ENCODE data around the gene ANKS1B. TPM values are rescaled to one million over a fixed set of nuclear protein-coding genes. Genes with fewer than 3 reads are reported as not detected.

Gene ANKS1B
- total RNA-seq, 1 donor from 2014 or later: 2.4 TPM

DNA sequence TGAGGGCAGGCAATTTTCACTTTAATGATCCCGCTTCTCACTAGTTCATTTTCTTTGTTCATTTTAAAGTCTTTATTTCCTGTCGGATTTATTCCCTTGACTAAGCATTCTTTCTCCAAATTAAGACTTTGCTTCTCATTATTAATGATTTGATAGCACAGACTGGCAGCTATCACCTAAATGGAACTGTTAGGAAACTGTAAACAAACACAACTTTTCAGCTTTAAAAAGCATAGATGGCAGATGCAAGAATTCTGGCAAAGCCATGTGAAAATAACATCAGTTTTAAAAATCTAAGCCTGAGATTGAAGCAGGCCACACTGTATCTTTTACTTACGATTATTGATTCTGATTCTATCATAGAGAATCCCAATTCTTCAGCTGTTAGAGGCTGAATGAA lies 225.7 kb downstream of the ANKS1B start:
- no peaks in the 10 kb centered on the region for H3K27me3 Mint-ChIP-seq (ENCODE audit: low read depth, unreplicated experiment)
- TF ChIP-seq, protein P1, sequence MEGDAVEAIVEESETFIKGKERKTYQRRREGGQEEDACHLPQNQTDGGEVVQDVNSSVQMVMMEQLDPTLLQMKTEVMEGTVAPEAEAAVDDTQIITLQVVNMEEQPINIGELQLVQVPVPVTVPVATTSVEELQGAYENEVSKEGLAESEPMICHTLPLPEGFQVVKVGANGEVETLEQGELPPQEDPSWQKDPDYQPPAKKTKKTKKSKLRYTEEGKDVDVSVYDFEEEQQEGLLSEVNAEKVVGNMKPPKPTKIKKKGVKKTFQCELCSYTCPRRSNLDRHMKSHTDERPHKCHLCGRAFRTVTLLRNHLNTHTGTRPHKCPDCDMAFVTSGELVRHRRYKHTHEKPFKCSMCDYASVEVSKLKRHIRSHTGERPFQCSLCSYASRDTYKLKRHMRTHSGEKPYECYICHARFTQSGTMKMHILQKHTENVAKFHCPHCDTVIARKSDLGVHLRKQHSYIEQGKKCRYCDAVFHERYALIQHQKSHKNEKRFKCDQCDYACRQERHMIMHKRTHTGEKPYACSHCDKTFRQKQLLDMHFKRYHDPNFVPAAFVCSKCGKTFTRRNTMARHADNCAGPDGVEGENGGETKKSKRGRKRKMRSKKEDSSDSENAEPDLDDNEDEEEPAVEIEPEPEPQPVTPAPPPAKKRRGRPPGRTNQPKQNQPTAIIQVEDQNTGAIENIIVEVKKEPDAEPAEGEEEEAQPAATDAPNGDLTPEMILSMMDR (IDR thresholded peaks at IDR 0.05; ENCODE audit: insufficient read depth, low read depth, low read length): no peak
- TF ChIP-seq EZH2 (IDR thresholded peaks at IDR 0.05; ENCODE audit: insufficient read depth, low read length): no peak
- H3K9me3 Mint-ChIP-seq (ENCODE audit: unreplicated experiment): no peaks in the 10 kb centered on the region

DNA sequence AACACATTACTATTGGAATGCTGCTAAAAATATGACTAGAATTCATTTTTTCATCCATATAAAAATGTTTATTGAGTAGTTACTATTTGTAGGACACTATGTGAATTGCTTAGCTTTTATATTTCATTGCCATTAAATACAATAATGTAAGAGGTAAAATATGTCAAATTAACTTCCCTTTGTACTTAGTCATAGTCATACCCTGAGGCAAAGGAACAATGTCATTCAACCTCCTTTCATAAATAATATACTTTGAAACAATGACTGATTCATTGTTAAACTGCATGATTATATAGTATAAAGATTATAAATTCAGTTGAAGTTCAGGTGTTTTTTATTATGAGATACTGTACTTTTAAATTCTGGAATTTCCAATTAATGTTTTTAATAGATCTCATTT lies 232.0 kb downstream of the ANKS1B start:
- Histone ChIP-seq H3K9me3 (ENCODE audit: insufficient read depth, low read depth, low read length) (no peaks in the 10 kb centered on the region), H3K4me1 (ENCODE audit: insufficient read depth, low read length) (no peaks in the 10 kb centered on the region), H3K9ac (ENCODE audit: low read length) (no peak overlapping the region), H3K79me2 (ENCODE audit: insufficient read depth, low read length) (no peaks in the 10 kb centered on the region), H3K36me3 (ENCODE audit: insufficient read depth, low read length) (no peaks in the 10 kb centered on the region), H4K20me1 (ENCODE audit: insufficient read depth, low read length) (no peaks in the 10 kb centered on the region), H3K27ac (ENCODE audit: low read depth, low read length) (no peak overlapping the region), H2AFZ (ENCODE audit: low read depth, low read length) (no peak overlapping the region), H3K27me3 (ENCODE audit: insufficient read depth, low read length) (no peaks in the 10 kb centered on the region), H3K4me2 (ENCODE audit: low read length) (no peak overlapping the region), H3K4me3 (ENCODE audit: insufficient read depth, low read depth, low read length) (no peak overlapping the region)
- Mint-ChIP-seq H3K27me3 (ENCODE audit: low read depth, unreplicated experiment) (no peaks in the 10 kb centered on the region), H3K27ac (ENCODE audit: unreplicated experiment) (no peak overlapping the region), H3K36me3 (ENCODE audit: low read depth, unreplicated experiment) (no peaks in the 10 kb centered on the region), H3K4me1 (ENCODE audit: low read depth, unreplicated experiment) (no peaks in the 10 kb centered on the region), H3K4me3 (ENCODE audit: unreplicated experiment) (no peak overlapping the region), H3K9me3 (ENCODE audit: unreplicated experiment) (no peaks in the 10 kb centered on the region)
- DNase-seq (ENCODE audit: low read depth) (no peak), FAIRE-seq (no peak)
- TF ChIP-seq EZH2 (IDR thresholded peaks at IDR 0.05; ENCODE audit: insufficient read depth, low read length): no peak
- TF ChIP-seq, protein P1 (IDR thresholded peaks at IDR 0.05; ENCODE audit: insufficient read depth, low read depth, low read length): no peak

More for the DNA sequence above, 225.7 kb downstream of the ANKS1B start:
- no peak overlapping the region for H3K27ac Mint-ChIP-seq (ENCODE audit: unreplicated experiment)
- Histone ChIP-seq H3K9ac (ENCODE audit: low read length) (no peak overlapping the region), H3K27me3 (ENCODE audit: insufficient read depth, low read length) (no peaks in the 10 kb centered on the region), H3K9me3 (ENCODE audit: insufficient read depth, low read depth, low read length) (no peaks in the 10 kb centered on the region), H3K4me3 (ENCODE audit: insufficient read depth, low read depth, low read length) (no peak overlapping the region), H3K4me2 (ENCODE audit: low read length) (no peak overlapping the region), H3K36me3 (ENCODE audit: insufficient read depth, low read length) (no peaks in the 10 kb centered on the region), H4K20me1 (ENCODE audit: insufficient read depth, low read length) (no peaks in the 10 kb centered on the region), H2AFZ (ENCODE audit: low read depth, low read length) (no peak overlapping the region), H3K79me2 (ENCODE audit: insufficient read depth, low read length) (no peaks in the 10 kb centered on the region), H3K4me1 (ENCODE audit: insufficient read depth, low read length) (no peaks in the 10 kb centered on the region), H3K27ac (ENCODE audit: low read depth, low read length) (no peak overlapping the region)
- no peaks in the 10 kb centered on the region for H3K4me1 Mint-ChIP-seq (ENCODE audit: low read depth, unreplicated experiment)
- no peaks in the 10 kb centered on the region for H3K36me3 Mint-ChIP-seq (ENCODE audit: low read depth, unreplicated experiment)
- no peak for DNase-seq (ENCODE audit: low read depth)
- H3K4me3 Mint-ChIP-seq (ENCODE audit: unreplicated experiment): no peak overlapping the region
- no peak for FAIRE-seq

DNA sequence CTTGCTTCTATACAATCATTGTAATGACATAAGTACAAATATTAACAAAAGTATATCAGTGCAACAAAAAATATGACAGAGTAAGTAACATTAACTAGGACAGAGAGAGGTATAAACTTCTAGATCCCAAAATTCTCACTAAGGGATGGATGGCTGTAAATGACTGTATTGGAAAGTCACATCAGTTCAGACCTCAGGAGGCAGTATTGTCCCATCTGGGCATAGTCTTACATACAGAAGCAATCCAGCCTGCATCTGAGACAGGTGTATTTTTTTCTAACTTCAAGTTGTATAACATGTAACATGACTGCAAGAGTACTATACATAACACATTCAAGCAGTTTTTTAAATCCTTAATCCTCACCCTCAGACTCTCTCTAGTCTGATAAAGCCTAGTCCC lies 238.2 kb downstream of the ANKS1B start:
- no peak for TF ChIP-seq EZH2 (IDR thresholded peaks at IDR 0.05; ENCODE audit: insufficient read depth, low read length)
- TF ChIP-seq, protein P1 (IDR thresholded peaks at IDR 0.05; ENCODE audit: insufficient read depth, low read depth, low read length): no peak
- no peak overlapping the region for H3K27ac Mint-ChIP-seq (ENCODE audit: unreplicated experiment)
- FAIRE-seq: no peak

More for the DNA sequence above, 238.2 kb downstream of the ANKS1B start:
- H3K9me3 Mint-ChIP-seq (ENCODE audit: unreplicated experiment): no peaks in the 10 kb centered on the region
- no peaks in the 10 kb centered on the region for H3K27me3 Mint-ChIP-seq (ENCODE audit: low read depth, unreplicated experiment)
- Histone ChIP-seq H2AFZ (ENCODE audit: low read depth, low read length) (no peak overlapping the region), H3K4me2 (ENCODE audit: low read length) (no peak overlapping the region), H3K9ac (ENCODE audit: low read length) (no peak overlapping the region), H3K9me3 (ENCODE audit: insufficient read depth, low read depth, low read length) (no peaks in the 10 kb centered on the region), H3K4me3 (ENCODE audit: insufficient read depth, low read depth, low read length) (no peak overlapping the region), H3K27ac (ENCODE audit: low read depth, low read length) (no peak overlapping the region), H3K27me3 (ENCODE audit: insufficient read depth, low read length) (no peaks in the 10 kb centered on the region), H3K79me2 (ENCODE audit: insufficient read depth, low read length) (no peaks in the 10 kb centered on the region), H3K4me1 (ENCODE audit: insufficient read depth, low read length) (no peaks in the 10 kb centered on the region), H3K36me3 (ENCODE audit: insufficient read depth, low read length) (no peaks in the 10 kb centered on the region), H4K20me1 (ENCODE audit: insufficient read depth, low read length) (no peaks in the 10 kb centered on the region)
- no peaks in the 10 kb centered on the region for H3K4me1 Mint-ChIP-seq (ENCODE audit: low read depth, unreplicated experiment)
- H3K36me3 Mint-ChIP-seq (ENCODE audit: low read depth, unreplicated experiment): no peaks in the 10 kb centered on the region
- DNase-seq (ENCODE audit: low read depth): no peak
- no peak overlapping the region for H3K4me3 Mint-ChIP-seq (ENCODE audit: unreplicated experiment)
